ENCODE data around the gene MARCHF3.

Gene MARCHF3

DNA sequence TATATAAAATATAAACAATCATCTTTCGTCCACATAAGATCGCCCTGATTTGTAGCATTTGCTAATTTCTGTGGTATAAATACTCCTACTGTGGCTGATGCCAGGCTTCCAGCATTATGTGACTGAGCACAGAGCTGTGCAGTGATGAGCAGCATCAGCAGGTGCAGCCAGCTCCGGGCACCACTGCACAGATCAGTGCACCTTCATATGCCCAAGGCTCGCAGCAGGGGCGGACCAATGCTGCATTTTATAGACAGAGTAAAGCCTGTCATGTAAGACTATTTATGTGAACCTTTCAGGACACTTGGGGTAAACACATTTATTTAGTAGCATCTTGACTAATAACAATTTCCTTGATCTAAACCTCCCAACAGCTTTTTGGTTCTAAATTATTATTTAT is 200.3 kb downstream of the MARCHF3 start:
- Histone ChIP-seq H2BK5ac (ENCODE audit: low read length) (no peak overlapping the region), H3K18ac (ENCODE audit: low read length) (no peak overlapping the region), H2BK15ac (replicated peaks; ENCODE audit: low read depth) (no peak overlapping the region), H3K4me3 (ENCODE audit: low read length) (no peak overlapping the region), H2BK120ac (ENCODE audit: low read depth, low read length) (no peak overlapping the region), H3K36me3 (ENCODE audit: control insufficient read depth, insufficient read depth, low read length) (peaks cover 25% of the 10 kb centered on the region), H3K9ac (ENCODE audit: low read length) (no peak overlapping the region), H3K4ac (ENCODE audit: low read depth, low read length) (no peak overlapping the region), H3K79me1 (ENCODE audit: low read length) (peaks cover 23% of the 10 kb centered on the region), H3K27ac (ENCODE audit: low read depth, low read length) (no peak overlapping the region), H3K56ac (ENCODE audit: low read length) (no peak overlapping the region), H3K23ac (ENCODE audit: low read length) (no peak overlapping the region), H3K79me2 (ENCODE audit: control insufficient read depth, insufficient read depth, low read length) (peaks cover 10% of the 10 kb centered on the region), H4K8ac (ENCODE audit: low read depth, low read length) (no peak overlapping the region), H3K4me1 (ENCODE audit: control insufficient read depth, low read depth, low read length) (no peaks in the 10 kb centered on the region), H4K5ac (ENCODE audit: low read length) (no peak overlapping the region), H3K4me2 (ENCODE audit: low read length) (no peak overlapping the region), H3K27me3 (ENCODE audit: insufficient read depth, low read length, poor library complexity) (no peaks in the 10 kb centered on the region), H2AK5ac (ENCODE audit: low read length) (no peak overlapping the region)
- DNase-seq, result no peak
- WGBS (ENCODE audit: extremely low coverage, insufficient coverage, low lambda C conversion rate), result no CpG with 5 or more reads among the region's 5 CpGs

DNA sequence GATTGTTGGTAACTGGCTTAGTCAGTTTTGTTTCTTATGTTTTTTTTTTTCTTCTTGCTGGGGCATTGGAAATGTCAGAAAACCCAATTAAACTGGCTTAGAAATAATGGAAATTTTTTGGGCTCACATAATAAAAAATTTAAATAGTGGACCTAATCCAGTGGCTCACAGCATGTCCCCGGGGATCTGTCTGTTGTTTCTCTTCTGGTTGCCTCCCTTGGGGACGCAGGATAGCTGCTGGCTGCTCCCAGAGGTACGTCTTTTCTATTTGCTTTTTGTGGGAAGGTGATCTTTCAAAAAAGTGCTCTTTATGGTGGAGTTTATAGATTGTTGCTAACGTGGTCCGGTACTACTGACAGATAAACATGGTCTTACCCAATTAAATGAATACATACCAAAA is 201.3 kb downstream of the MARCHF3 start:
- H3K79me1 ChIP-seq (ENCODE audit: low read length), result peaks cover 23% of the 10 kb centered on the region
- H3K18ac ChIP-seq (ENCODE audit: low read length), result no peak overlapping the region
- H2AK5ac ChIP-seq (ENCODE audit: low read length), result no peak overlapping the region
- no peaks in the 10 kb centered on the region for H3K4me1 ChIP-seq (ENCODE audit: control insufficient read depth, low read depth, low read length)
- H3K36me3 ChIP-seq (ENCODE audit: control insufficient read depth, insufficient read depth, low read length), result peaks cover 24% of the 10 kb centered on the region
- no peak overlapping the region for H4K5ac ChIP-seq (ENCODE audit: low read length)
- DNase-seq, result no peak
- no peak overlapping the region for H3K9ac ChIP-seq (ENCODE audit: low read length)
- no peak overlapping the region for H3K56ac ChIP-seq (ENCODE audit: low read length)
- H3K4me2 ChIP-seq (ENCODE audit: low read length), result no peak overlapping the region
- H2BK5ac ChIP-seq (ENCODE audit: low read length), result no peak overlapping the region
- no peaks in the 10 kb centered on the region for H3K27me3 ChIP-seq (ENCODE audit: insufficient read depth, low read length, poor library complexity)
- no CpG with 5 or more reads among the region's 5 CpGs for WGBS (ENCODE audit: extremely low coverage, insufficient coverage, low lambda C conversion rate)
- H3K27ac ChIP-seq (ENCODE audit: low read depth, low read length), result no peak overlapping the region
- no peak overlapping the region for H4K8ac ChIP-seq (ENCODE audit: low read depth, low read length)
- H3K4me3 ChIP-seq (ENCODE audit: low read length), result no peak overlapping the region
- no peak overlapping the region for H3K4ac ChIP-seq (ENCODE audit: low read depth, low read length)
- H2BK120ac ChIP-seq (ENCODE audit: low read depth, low read length), result no peak overlapping the region
- no peak overlapping the region for H3K23ac ChIP-seq (ENCODE audit: low read length)
- peaks cover 10% of the 10 kb centered on the region for H3K79me2 ChIP-seq (ENCODE audit: control insufficient read depth, insufficient read depth, low read length)
- no peak overlapping the region for H2BK15ac ChIP-seq (replicated peaks; ENCODE audit: low read depth)

DNA sequence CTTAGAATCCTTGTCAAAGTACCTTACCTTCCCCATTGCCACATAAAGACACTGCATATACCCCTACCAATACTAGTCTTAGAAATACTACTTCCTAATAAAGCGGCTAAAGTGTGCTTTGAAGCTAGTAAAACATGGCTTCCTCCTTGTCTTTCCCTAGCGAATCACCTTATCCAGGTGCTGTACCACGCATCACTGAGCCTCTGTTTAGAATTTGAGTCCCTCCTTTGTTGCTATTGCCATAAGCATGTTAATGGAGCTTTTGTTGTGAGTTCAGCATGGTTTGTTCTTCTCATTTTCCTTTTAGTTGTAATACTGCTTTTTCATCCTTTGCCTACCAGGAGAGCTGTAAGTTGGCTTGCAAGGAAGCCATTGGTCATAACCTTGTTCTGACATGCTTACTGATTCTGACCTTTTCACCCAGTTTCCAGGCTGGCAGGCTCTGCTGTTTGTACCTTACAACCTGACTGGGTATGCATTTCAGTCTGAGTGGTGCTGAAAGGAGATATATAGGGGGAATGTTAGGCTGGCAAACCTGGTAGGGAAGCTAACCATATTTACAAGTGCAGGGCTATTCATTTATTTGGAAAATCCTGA is 203.6 kb downstream of the MARCHF3 start:
- DNase-seq, result no peak
- Histone ChIP-seq H3K4me1 (ENCODE audit: control insufficient read depth, low read depth, low read length) (no peaks in the 10 kb centered on the region), H3K79me2 (ENCODE audit: control insufficient read depth, insufficient read depth, low read length) (peaks cover 15% of the 10 kb centered on the region), H2BK120ac (ENCODE audit: low read depth, low read length) (no peak overlapping the region), H3K4ac (ENCODE audit: low read depth, low read length) (no peak overlapping the region), H3K18ac (ENCODE audit: low read length) (no peak overlapping the region), H3K56ac (ENCODE audit: low read length) (no peak overlapping the region), H4K5ac (ENCODE audit: low read length) (no peak overlapping the region), H3K9ac (ENCODE audit: low read length) (no peak overlapping the region), H3K23ac (ENCODE audit: low read length) (no peak overlapping the region), H3K4me3 (ENCODE audit: low read length) (no peak overlapping the region), H3K36me3 (ENCODE audit: control insufficient read depth, insufficient read depth, low read length) (peaks cover 24% of the 10 kb centered on the region), H4K8ac (ENCODE audit: low read depth, low read length) (no peak overlapping the region), H3K27ac (ENCODE audit: low read depth, low read length) (no peak overlapping the region), H3K79me1 (ENCODE audit: low read length) (peaks cover 25% of the 10 kb centered on the region), H2BK5ac (ENCODE audit: low read length) (no peak overlapping the region), H2AK5ac (ENCODE audit: low read length) (no peak overlapping the region), H3K27me3 (ENCODE audit: insufficient read depth, low read length, poor library complexity) (no peaks in the 10 kb centered on the region), H3K4me2 (ENCODE audit: low read length) (no peak overlapping the region), H2BK15ac (replicated peaks; ENCODE audit: low read depth) (no peak overlapping the region)
- WGBS (ENCODE audit: extremely low coverage, insufficient coverage, low lambda C conversion rate), result no CpG with 5 or more reads among the region's 3 CpGs

DNA sequence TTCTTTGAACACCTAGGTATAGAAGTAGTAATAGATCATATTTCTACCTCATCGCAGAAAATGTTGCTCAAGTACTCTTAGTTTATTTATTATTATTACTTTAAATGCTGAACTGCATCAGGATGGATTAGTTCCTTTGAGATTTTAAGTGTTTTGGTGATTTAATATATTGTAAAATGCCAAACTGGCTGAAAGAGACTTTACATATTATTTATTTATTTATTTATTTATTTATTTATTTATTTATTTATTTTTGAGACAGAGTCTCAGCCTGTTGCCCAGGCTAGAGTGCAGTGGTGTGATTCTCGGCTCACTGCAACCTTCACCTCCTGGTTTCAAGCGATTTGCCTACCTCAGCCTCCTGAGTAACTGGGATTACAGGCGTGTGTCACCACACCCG is 211.1 kb downstream of the MARCHF3 start:
- peaks cover 16% of the 10 kb centered on the region for H3K79me2 ChIP-seq (ENCODE audit: control insufficient read depth, insufficient read depth, low read length)
- no peak overlapping the region for H3K18ac ChIP-seq (ENCODE audit: low read length)
- no peak overlapping the region for H3K4me2 ChIP-seq (ENCODE audit: low read length)
- no peak overlapping the region for H2BK120ac ChIP-seq (ENCODE audit: low read depth, low read length)
- H2BK15ac ChIP-seq (replicated peaks; ENCODE audit: low read depth), result no peak overlapping the region
- no peak overlapping the region for H3K23ac ChIP-seq (ENCODE audit: low read length)
- H3K4me3 ChIP-seq (ENCODE audit: low read length), result no peak overlapping the region
- no peak overlapping the region for H3K56ac ChIP-seq (ENCODE audit: low read length)
- H4K5ac ChIP-seq (ENCODE audit: low read length), result no peak overlapping the region
- no peak overlapping the region for H2BK5ac ChIP-seq (ENCODE audit: low read length)
- H3K27me3 ChIP-seq (ENCODE audit: insufficient read depth, low read length, poor library complexity), result no peaks in the 10 kb centered on the region
- DNase-seq, result no peak
- no peak overlapping the region for H2AK5ac ChIP-seq (ENCODE audit: low read length)
- H3K4ac ChIP-seq (ENCODE audit: low read depth, low read length), result no peak overlapping the region
- peaks cover 14% of the 10 kb centered on the region for H3K36me3 ChIP-seq (ENCODE audit: control insufficient read depth, insufficient read depth, low read length)
- H3K27ac ChIP-seq (ENCODE audit: low read depth, low read length), result no peak overlapping the region
- H4K8ac ChIP-seq (ENCODE audit: low read depth, low read length), result no peak overlapping the region
- no peak overlapping the region for H3K9ac ChIP-seq (ENCODE audit: low read length)
- H3K79me1 ChIP-seq (ENCODE audit: low read length), result peaks cover 11% of the 10 kb centered on the region
- H3K4me1 ChIP-seq (ENCODE audit: control insufficient read depth, low read depth, low read length), result no peaks in the 10 kb centered on the region
- no CpG with 5 or more reads among the region's 5 CpGs for WGBS (ENCODE audit: extremely low coverage, insufficient coverage, low lambda C conversion rate)

DNA sequence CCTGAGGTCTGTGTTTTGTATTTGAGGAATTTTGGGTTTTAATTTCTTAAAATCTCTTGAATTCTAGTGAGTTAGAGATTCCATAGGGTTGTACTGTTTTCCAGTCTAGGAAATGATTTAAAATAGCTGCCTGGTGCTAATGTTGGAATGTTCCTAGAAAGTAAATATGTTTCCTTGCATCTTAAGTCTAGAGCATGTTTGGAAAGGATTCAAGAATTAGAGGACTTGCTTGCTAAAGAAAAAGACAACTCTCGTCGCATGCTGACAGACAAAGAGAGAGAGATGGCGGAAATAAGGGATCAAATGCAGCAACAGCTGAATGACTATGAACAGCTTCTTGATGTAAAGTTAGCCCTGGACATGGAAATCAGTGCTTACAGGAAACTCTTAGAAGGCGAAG is 211.6 kb downstream of the MARCHF3 start:
- Histone ChIP-seq H3K4me2 (ENCODE audit: low read length) (no peak overlapping the region), H2BK15ac (replicated peaks; ENCODE audit: low read depth) (no peak overlapping the region), H3K18ac (ENCODE audit: low read length) (no peak overlapping the region), H3K27ac (ENCODE audit: low read depth, low read length) (no peak overlapping the region), H3K79me2 (ENCODE audit: control insufficient read depth, insufficient read depth, low read length) (peaks cover 17% of the 10 kb centered on the region), H3K9ac (ENCODE audit: low read length) (no peak overlapping the region), H3K27me3 (ENCODE audit: insufficient read depth, low read length, poor library complexity) (no peaks in the 10 kb centered on the region), H3K4me1 (ENCODE audit: control insufficient read depth, low read depth, low read length) (no peaks in the 10 kb centered on the region), H3K79me1 (ENCODE audit: low read length) (peaks cover 11% of the 10 kb centered on the region), H2BK5ac (ENCODE audit: low read length) (no peak overlapping the region), H3K56ac (ENCODE audit: low read length) (no peak overlapping the region), H2BK120ac (ENCODE audit: low read depth, low read length) (no peak overlapping the region), H3K4ac (ENCODE audit: low read depth, low read length) (no peak overlapping the region), H3K36me3 (ENCODE audit: control insufficient read depth, insufficient read depth, low read length) (peaks cover 14% of the 10 kb centered on the region), H4K8ac (ENCODE audit: low read depth, low read length) (no peak overlapping the region), H4K5ac (ENCODE audit: low read length) (no peak overlapping the region), H2AK5ac (ENCODE audit: low read length) (no peak overlapping the region), H3K4me3 (ENCODE audit: low read length) (no peak overlapping the region), H3K23ac (ENCODE audit: low read length) (no peak overlapping the region)
- WGBS (ENCODE audit: extremely low coverage, insufficient coverage, low lambda C conversion rate), result no CpG with 5 or more reads among the region's 4 CpGs
- DNase-seq, result no peak

All from mesendoderm (in vitro differentiated cells).